HG03025 (cell line): ENCODE data around the gene EVI5L.
"Not testable (repeated sequence)": the region's sequence is repeated elsewhere in the genome, so short reads cannot be mapped to it uniquely, and the experiment has no call there.

Experiments used
- ATAC-seq: cut with Tn5 transposase; IDR thresholded peaks from one replicate; pipeline ENCODE4 v1.9.1; 2021; ENCODE audit warnings: mild to moderate bottlenecking, moderate library complexity; ENCODE audit not compliant: unreplicated experiment, low FRiP score

EVI5L gene

GRCh38 chr19:7829561-7830271, at the start of gene EVI5L:
TSS of gene EVI5L (plus strand) at chr19:7830218. CDS start at chr19:7846543, 16,325 bp downstream.
- ATAC-seq = peak; percentile 80

- ATAC-seq = no peak
These were observed 48.9 kb upstream of the EVI5L start for GRCh38 chr19:7781157-7781556.

- no peak for ATAC-seq
These were observed 46.0 kb upstream of the EVI5L start for GRCh38 chr19:7783991-7784423.

GRCh38 chr19:7784856-7785255, 45.2 kb upstream of the EVI5L start:
- no peak for ATAC-seq

- no peak for ATAC-seq
These were observed 42.9 kb upstream of the EVI5L start for GRCh38 chr19:7787141-7787540.

GRCh38 chr19:7787602-7788177, 42.3 kb upstream of the EVI5L start:
- no peak for ATAC-seq

- no peak for ATAC-seq
These were observed 41.7 kb upstream of the EVI5L start for GRCh38 chr19:7788178-7788932.

- no peak for ATAC-seq
These were observed 41.1 kb upstream of the EVI5L start for GRCh38 chr19:7788933-7789323.

- ATAC-seq = no peak
These were observed 40.6 kb upstream of the EVI5L start for GRCh38 chr19:7789447-7789846.

GRCh38 chr19:7790416-7790815, 39.6 kb upstream of the EVI5L start:
- no peak for ATAC-seq

- ATAC-seq = no peak
These were observed 37.7 kb upstream of the EVI5L start for GRCh38 chr19:7792281-7792680.

GRCh38 chr19:7792701-7793100, 37.3 kb upstream of the EVI5L start:
- ATAC-seq = not testable (repeated sequence)

- ATAC-seq = no peak
These were observed 36.5 kb upstream of the EVI5L start for GRCh38 chr19:7793493-7793892.

GRCh38 chr19:7795555-7796161, 34.4 kb upstream of the EVI5L start:
- no peak for ATAC-seq

GRCh38 chr19:7799640-7800355, 30.2 kb upstream of the EVI5L start:
- ATAC-seq = no peak

- no peak for ATAC-seq
These were observed 28.9 kb upstream of the EVI5L start for GRCh38 chr19:7801020-7801570.

- no peak for ATAC-seq
These were observed 23.8 kb upstream of the EVI5L start for GRCh38 chr19:7806234-7806633.

- ATAC-seq = no peak
These were observed 23.1 kb upstream of the EVI5L start for GRCh38 chr19:7806876-7807275.

GRCh38 chr19:7808108-7808507, 21.9 kb upstream of the EVI5L start:
- ATAC-seq = no peak

GRCh38 chr19:7811989-7812388, 18.0 kb upstream of the EVI5L start:
- ATAC-seq = no peak
